ENCODE data around the gene NMB. TPM values are rescaled to one million over a fixed set of nuclear protein-coding genes. Genes with fewer than 3 reads are reported as not detected.

NMB gene
- polyA plus RNA-seq, 1 donor, result 1.6 TPM

DNA sequence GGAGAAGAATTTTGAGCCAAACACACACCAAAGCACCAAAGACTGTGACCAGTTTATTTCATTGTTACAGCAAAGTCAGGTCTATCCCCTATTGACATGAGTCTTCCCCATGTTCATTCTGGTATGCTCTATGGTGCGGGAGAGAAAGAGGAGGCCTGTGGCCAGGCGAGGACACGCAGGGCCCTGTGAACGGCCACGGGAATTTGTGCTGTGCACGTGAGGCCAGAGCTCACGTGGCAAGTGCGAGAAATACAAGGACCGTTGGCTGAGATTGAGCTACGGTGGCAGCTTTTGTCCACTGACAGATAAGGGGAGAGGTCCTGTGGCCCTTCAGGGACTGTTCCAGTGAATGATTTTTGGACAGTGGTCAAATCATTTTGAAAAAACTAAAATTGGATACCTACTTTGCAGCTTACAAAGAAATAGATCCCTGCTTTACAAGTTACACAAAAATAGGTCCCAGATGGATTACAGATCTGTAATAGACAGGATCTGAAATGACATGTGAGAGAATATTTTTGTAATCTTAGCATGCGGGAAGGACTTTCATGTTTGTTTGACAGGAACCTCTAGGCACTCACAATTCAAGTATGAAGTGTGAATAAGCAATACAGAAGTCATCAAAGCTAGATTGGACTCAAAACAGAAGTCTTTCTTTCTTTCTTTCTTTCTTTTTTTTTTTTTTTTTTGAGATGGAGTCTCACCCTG lies 48.0 kb downstream of the NMB start:
- no peak for DNase-seq

DNA sequence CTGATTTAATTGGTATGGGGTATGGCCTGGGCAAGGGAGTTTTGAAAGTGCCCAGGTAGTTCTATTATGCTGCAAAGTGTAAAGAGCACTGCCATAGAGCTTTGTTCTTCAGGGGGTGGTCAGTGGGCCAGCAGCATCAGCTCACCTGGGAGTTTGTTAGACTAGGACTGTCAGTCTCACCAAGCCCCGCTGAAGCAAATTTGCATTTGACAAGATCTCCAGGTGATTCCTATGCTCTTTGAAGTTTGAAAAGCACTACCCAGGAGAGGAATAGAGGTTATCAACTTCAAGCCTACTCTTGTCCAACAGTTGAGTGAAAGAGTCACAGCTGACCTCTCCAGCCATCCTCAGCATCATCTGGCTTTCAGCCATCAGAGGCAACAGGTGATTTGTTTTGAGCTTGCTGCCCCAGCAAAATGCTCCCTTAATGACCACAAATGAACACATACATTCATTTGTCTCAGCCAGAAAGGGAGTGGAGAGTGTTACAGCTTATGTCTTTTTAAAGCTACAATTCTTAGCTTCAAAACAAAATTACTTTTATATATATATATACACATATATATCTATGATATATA lies 49.2 kb downstream of the NMB start:
- DNase-seq, result no peak

DNA sequence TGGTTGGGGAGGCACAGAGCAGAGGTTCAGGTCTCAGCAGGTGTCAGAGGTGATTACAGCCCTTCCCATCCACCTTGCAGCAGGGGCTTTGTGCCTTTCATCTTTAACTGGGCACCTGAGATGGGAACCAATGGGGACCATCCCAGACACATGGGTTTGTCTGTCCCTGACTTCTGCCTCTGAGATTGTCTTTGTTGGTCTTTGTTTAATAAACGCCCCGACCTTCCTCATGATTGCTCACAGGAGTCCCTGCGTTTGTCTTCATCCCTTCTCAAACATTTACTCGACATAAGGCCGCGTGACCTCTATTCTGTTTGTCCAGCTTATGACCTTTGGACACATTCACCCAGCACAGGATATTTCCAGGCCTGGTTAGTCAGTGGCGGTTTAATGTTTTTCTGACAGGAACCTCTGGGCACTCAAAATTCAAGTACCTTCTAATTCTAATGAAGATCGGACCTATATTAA lies 51.3 kb downstream of the NMB start:
- DNase-seq, result no peak

DNA sequence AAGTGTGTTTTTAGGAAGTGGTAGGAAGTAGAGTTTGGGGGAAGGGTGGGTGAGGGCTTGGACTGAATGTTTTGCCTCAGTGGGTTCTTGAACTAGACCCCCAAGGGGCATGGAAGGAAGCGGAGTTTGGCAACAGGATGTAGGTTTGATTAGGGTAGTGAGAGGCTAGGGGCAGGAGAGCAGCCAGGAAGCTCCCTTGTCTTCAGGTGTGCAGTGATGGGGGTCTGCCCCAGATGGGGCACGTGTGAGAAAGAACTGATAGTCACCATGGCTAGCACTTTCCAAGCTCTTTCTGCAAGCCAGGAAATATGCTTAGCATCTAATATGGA lies 52.5 kb downstream of the NMB start:
- DNase-seq, result no peak

Other genes starting within 250 kb of the NMB start
- gene ZSCAN2, start 57.2 kb downstream of the NMB start, polyA plus RNA-seq (ENCODE audit: insufficient read length), result 14.0 TPM
- 17.5 TPM for gene WDR73, start 3.9 kb downstream of the NMB start, polyA plus RNA-seq (ENCODE audit: insufficient read length)
- gene SEC11A, start 57.9 kb upstream of the NMB start, polyA plus RNA-seq (ENCODE audit: insufficient read length), result 279 TPM
- gene ZNF592, start 90.4 kb upstream of the NMB start, polyA plus RNA-seq (ENCODE audit: insufficient read length), result 26.1 TPM
- 106 TPM for gene ALPK3, start 159.2 kb upstream of the NMB start, polyA plus RNA-seq (ENCODE audit: insufficient read length)
- gene SLC28A1, start 226.5 kb upstream of the NMB start, polyA plus RNA-seq (ENCODE audit: insufficient read length), result 0.32 TPM